NB4 (cell line): Measurements from ENCODE around the gene CALD1.

Experiments
- CTCF ChIP-seq: IDR thresholded peaks from one replicate; pipeline ENCODE4 v1.5.1; 2012; ENCODE audit warnings: low read depth, low read length
- MAX ChIP-seq: IDR thresholded peaks from 2 replicates; pipeline ENCODE4 v1.6.1; 2011; ENCODE audit warnings: low read depth, low read length
- MYC ChIP-seq: IDR thresholded peaks from 2 replicates; pipeline ENCODE4 v1.6.1; 2011; ENCODE audit warnings: low read depth, low read length
- POLR2A ChIP-seq: IDR thresholded peaks from 2 replicates; pipeline ENCODE4 v1.6.1; 2011; ENCODE audit warnings: mild to moderate bottlenecking; ENCODE audit not compliant: insufficient read length; ENCODE audit errors: extremely low read depth

- no peak for TF ChIP-seq CTCF
- no peak for TF ChIP-seq POLR2A
- TF ChIP-seq MYC: no peak
- no peak for TF ChIP-seq MAX
Measured at GRCh38 chr7:134752006-134752760, 27.3 kb upstream of the CALD1 start.
